ENCODE results near the gene CDC26.

CDC26 gene

DNA sequence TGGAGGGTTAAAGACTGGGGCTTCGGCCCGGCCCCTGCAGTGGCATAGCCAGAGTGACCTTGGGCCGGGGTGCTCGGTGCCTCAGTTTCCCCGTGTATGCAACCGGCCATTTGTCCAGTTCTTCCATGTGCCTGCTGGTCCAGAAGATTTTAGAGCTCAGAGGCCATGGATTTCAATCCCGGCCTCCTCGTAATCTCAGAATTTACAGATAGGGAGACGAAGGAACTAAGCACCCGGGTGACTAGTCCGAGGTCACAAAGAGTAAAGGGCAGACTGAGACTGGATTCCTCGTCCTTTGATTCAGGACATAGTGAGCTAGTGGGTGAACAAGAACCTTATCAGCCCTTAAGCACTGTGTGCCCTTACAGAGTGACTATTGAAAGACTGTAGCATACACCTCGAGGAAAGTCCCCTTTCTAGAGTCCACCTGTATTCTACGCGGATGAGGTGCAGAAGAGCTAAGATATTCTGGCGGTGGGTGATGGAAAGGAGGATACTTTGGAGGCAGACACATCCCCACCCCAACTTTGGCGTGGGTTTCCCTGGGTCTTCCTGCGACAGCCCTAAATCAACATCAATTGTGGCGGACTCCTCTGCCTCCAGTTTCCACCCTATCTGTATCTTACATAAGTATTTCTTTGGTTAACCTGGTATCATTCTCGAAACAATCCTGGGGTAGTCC, 53.4 kb downstream of the CDC26 start:
- TF ChIP-seq, protein P1, sequence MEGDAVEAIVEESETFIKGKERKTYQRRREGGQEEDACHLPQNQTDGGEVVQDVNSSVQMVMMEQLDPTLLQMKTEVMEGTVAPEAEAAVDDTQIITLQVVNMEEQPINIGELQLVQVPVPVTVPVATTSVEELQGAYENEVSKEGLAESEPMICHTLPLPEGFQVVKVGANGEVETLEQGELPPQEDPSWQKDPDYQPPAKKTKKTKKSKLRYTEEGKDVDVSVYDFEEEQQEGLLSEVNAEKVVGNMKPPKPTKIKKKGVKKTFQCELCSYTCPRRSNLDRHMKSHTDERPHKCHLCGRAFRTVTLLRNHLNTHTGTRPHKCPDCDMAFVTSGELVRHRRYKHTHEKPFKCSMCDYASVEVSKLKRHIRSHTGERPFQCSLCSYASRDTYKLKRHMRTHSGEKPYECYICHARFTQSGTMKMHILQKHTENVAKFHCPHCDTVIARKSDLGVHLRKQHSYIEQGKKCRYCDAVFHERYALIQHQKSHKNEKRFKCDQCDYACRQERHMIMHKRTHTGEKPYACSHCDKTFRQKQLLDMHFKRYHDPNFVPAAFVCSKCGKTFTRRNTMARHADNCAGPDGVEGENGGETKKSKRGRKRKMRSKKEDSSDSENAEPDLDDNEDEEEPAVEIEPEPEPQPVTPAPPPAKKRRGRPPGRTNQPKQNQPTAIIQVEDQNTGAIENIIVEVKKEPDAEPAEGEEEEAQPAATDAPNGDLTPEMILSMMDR (IDR thresholded peaks at IDR 0.05; ENCODE audit: extremely low read depth, insufficient read depth, missing control alignments), result no peak
- DNase-seq (ENCODE audit: low spot score), result no peak
- in situ Hi-C loops (cut with MboI; ENCODE audit: low pct_unique_long_range_greater_than_20kb, low sequenced_read_pairs, unreplicated experiment), result no loop called here

- in situ Hi-C loops (cut with MboI; ENCODE audit: low pct_unique_long_range_greater_than_20kb, low sequenced_read_pairs, unreplicated experiment), result no loop called here
- TF ChIP-seq, protein P1 (IDR thresholded peaks at IDR 0.05; ENCODE audit: extremely low read depth, insufficient read depth, missing control alignments), result no peak
- peak; percentile 94 for DNase-seq (ENCODE audit: low spot score)
These were observed 54.2 kb downstream of the CDC26 start, which contains the start of the genes FKBP15 and SLC31A1 for GRCh38 chr9:113221003-113221799. TSS of gene FKBP15 (minus strand) at chr9:113221277. CDS start at chr9:113221243, 34 bp downstream. TSS of gene SLC31A1 (plus strand) at chr9:113221544. CDS start at chr9:113256149, 34,605 bp downstream.

DNA sequence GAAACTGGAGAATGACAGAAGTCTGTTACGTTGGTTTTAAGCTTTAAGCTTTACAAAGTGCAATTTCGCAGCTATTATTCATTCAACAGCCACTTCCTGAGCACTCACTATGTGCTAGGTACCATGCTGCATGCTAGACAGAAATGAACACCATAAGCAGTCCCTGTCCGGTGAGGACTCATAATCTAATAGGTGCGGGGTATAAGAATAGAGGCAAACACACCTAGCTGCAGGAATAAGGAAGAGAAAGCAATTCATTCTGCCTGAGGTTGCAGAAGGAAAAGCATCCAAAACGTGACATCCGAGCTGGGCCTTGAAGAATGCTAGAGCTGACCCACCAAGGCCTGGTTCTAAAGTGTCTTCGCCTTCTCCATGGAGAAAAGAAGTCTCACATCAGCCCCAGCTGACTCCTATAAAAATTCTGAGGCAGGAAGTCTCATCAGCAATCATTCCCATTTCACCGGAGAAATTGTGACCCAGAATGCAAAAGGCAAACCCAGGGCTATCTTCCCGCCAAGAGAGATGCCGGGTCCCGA, 54.8 kb downstream of the CDC26 start:
- no peak for DNase-seq (ENCODE audit: low spot score)
- TF ChIP-seq, protein P1 (IDR thresholded peaks at IDR 0.05; ENCODE audit: extremely low read depth, insufficient read depth, missing control alignments), result no peak
- in situ Hi-C loops (cut with MboI; ENCODE audit: low pct_unique_long_range_greater_than_20kb, low sequenced_read_pairs, unreplicated experiment), result no loop called here

GRCh38 chr9:113219969-113220368, 55.4 kb downstream of the CDC26 start:
- DNase-seq (ENCODE audit: low spot score), result peak; percentile 60
- TF ChIP-seq, protein P1 (IDR thresholded peaks at IDR 0.05; ENCODE audit: extremely low read depth, insufficient read depth, missing control alignments), result no peak

DNA sequence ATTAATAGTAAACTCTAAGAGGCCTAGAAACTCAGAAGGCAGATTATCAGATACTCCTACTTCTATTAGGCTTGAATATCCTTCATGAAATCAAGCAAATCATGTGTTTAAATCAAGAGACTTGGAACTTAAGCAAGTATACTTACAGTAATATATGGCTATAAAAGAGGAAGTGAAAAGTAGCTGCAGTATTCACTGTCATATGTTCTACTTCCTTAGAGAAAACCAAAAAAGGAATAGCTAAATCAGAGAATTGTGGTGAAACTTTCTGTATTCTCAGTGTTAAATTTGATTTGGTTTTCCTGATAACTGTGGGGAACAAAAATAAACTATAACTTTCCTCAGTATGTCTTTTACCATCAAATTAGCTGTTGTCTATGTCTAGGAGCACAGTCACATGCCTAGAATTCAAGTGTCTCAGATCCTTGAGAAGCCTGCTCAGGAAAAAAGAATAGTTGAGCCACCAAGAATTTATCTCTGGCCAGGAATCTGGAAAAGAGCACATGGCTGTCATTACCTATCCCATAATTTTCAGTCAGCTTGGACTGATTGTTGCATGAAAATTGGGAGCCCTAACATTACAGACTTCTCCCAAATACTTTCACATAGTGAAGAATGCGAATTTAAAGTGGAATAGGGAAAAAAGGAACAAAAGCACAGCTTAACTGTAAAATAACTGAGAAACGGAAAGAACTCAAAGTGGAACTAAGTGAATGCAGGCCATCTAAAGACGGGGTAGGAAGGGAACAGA, 56.0 kb downstream of the CDC26 start:
- TF ChIP-seq, protein P1 (IDR thresholded peaks at IDR 0.05; ENCODE audit: extremely low read depth, insufficient read depth, missing control alignments), result no peak
- peak; percentile 42 for DNase-seq (ENCODE audit: low spot score)
- in situ Hi-C loops (cut with MboI; ENCODE audit: low pct_unique_long_range_greater_than_20kb, low sequenced_read_pairs, unreplicated experiment), result no loop called here

More at GRCh38 chr9:113219969-113220368, 55.4 kb downstream of the CDC26 start:
- in situ Hi-C loops (cut with MboI; ENCODE audit: low pct_unique_long_range_greater_than_20kb, low sequenced_read_pairs, unreplicated experiment), result no loop called here
